PC-9 (cell line): Measurements from ENCODE around the gene CEP112. TPM values are rescaled to one million over a fixed set of nuclear protein-coding genes. Genes with fewer than 3 reads are reported as not detected.

Experiments used
- BruUV-seq: library from RNA; stranded (reverse); fragments of 400-500 nt; replicated peaks from 2 replicates; lab custom pipeline; 2021; lab: Mats Ljungman, UMichigan
- CTCF ChIA-PET: fragments of 300-600 bp; sonication (Branson Sonifier 250); formaldehyde crosslinking; loops from one replicate; lab custom pipeline; 2022; ENCODE audit warnings: antibody characterized with exemption; lab: Charles Lee
- POLR2A ChIA-PET: fragments of 300-600 bp; sonication (Branson Sonifier 250); formaldehyde crosslinking; loops from one replicate; lab custom pipeline; 2022; ENCODE audit warnings: antibody characterized with exemption; ENCODE audit not compliant: unreplicated experiment; lab: Charles Lee
- DNase-seq, 2 experiments: peaks; one replicate each; pipeline versions ENCODE4 v3.0.0 to v3.0.0-alpha.2; 2015 to 2022; ENCODE audit warnings: mixed read lengths in 1 of 2
- H2AFZ ChIP-seq: fragments of 200-600 bp; sonication (generic); 2 replicates; pipeline ENCODE4 v1.8.1; 2017; ENCODE audit warnings: antibody characterized with exemption
- H3F3A ChIP-seq: fragments of 200-600 bp; sonication (generic); 2 replicates; pipeline ENCODE4 v1.8.1; 2017; ENCODE audit warnings: antibody characterized with exemption, mild to moderate bottlenecking, low read depth; ENCODE audit not compliant: insufficient read depth
- H3K27ac ChIP-seq: fragments of 200-600 bp; sonication (generic); 2 replicates; pipeline ENCODE4 v1.6.1; 2016; ENCODE audit warnings: mixed run types
- H3K27me3 ChIP-seq: fragments of 200-600 bp; sonication (generic); 2 replicates; pipeline ENCODE4 v1.6.1; 2016; ENCODE audit warnings: low read depth, mixed run types; ENCODE audit not compliant: insufficient read depth
- H3K36me3 ChIP-seq: fragments of 200-600 bp; sonication (generic); 2 replicates; pipeline ENCODE4 v1.6.1; 2016; ENCODE audit warnings: low read depth, mixed run types
- H3K4me1 ChIP-seq: fragments of 200-600 bp; sonication (generic); replicated peaks from 2 replicates; pipeline ENCODE4 v1.6.1; 2016; ENCODE audit warnings: mixed run types; ENCODE audit not compliant: insufficient read depth
- H3K4me2 ChIP-seq: fragments of 200-600 bp; sonication (generic); 2 replicates; pipeline ENCODE4 v1.6.1; 2017; ENCODE audit warnings: mixed run types
- H3K4me3 ChIP-seq: fragments of 200-600 bp; sonication (generic); 2 replicates; pipeline ENCODE4 v1.6.1; 2016; ENCODE audit warnings: mixed run types
- H3K79me2 ChIP-seq: fragments of 200-600 bp; sonication (generic); 2 replicates; pipeline ENCODE4 v1.6.1; 2017; ENCODE audit warnings: low read depth, mixed run types
- H3K9me2 ChIP-seq: fragments of 200-600 bp; sonication (generic); 2 replicates; pipeline ENCODE4 v1.8.1; 2017; ENCODE audit warnings: mild to moderate bottlenecking; ENCODE audit not compliant: insufficient read depth
- H3K9me3 ChIP-seq: fragments of 200-600 bp; sonication (generic); 2 replicates; pipeline ENCODE4 v1.8.1; 2016; ENCODE audit warnings: low read depth; ENCODE audit not compliant: insufficient read depth
- H4K20me1 ChIP-seq: fragments of 200-600 bp; sonication (generic); 2 replicates; pipeline ENCODE4 v1.8.1; 2017; ENCODE audit not compliant: insufficient read depth
- EZH2 ChIP-seq: fragments of 200-600 bp; sonication (generic); IDR thresholded peaks from 2 replicates; pipeline ENCODE4 v1.8.0; 2017; ENCODE audit warnings: antibody characterized with exemption, low read depth
- intact Hi-C: fragments of 100-400 bp; cut with micrococcal nuclease; formaldehyde crosslinking; loops from one replicate; pipeline ENCODE4 v1.10.0; 2022; ENCODE audit not compliant: unreplicated experiment
- total RNA-seq: library from RNA; stranded (reverse); gene quantifications from 2 replicates; pipeline ENCODE4 v1.2.3, GENCODE V29; 2021
- TF ChIP-seq, protein P1 (sequence below): fragments of 200-600 bp; sonication (generic); conservative IDR thresholded peaks from 2 replicates; pipeline ENCODE4 v1.6.1; 2017; ENCODE audit warnings: mixed run types, antibody characterized with exemption, mild to moderate bottlenecking, moderate library complexity

Gene CEP112
- total RNA-seq, 1 experiment from 2014 or later, result 4.3 TPM

DNA sequence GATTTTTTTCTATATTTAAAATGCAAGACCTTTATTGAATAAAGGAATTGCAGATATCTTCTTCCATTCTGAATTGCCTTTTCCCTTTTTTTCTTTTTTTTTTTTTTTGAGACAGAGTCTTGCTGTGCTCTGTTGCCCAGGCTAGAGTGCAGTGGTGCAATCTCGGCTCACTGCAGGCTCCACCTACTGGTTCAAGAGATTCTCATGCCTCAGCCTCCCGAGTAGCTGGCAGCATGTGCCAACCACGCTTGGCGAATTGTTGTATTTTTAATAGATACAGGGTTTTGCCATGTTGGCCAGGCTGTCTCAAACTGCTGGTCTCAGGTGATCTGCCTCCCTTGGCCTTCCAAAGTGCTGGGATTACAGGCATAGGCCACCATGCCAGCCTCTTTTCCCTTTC, 151.5 kb downstream of the CEP112 start:
- DNase-seq, result no peak
- H3F3A ChIP-seq, result no peaks in the 10 kb centered on the region
- H3K4me2 ChIP-seq, result no peak overlapping the region
- no peaks in the 10 kb centered on the region for H3K27me3 ChIP-seq
- no peaks in the 10 kb centered on the region for H3K9me3 ChIP-seq
- no peak overlapping the region for H2AFZ ChIP-seq
- no peaks in the 10 kb centered on the region for H3K79me2 ChIP-seq
- CTCF ChIA-PET, result interaction anchor here (0.7 kb wide), 1 partner anchor 1473 kb away, joined by 4 read pairs; no protein-coding TSS in a partner anchor
- no peaks in the 10 kb centered on the region; the same call in 1 of the 2 replicates for H3K9me2 ChIP-seq
- POLR2A ChIA-PET, result no interaction called here
- TF ChIP-seq, protein P1, sequence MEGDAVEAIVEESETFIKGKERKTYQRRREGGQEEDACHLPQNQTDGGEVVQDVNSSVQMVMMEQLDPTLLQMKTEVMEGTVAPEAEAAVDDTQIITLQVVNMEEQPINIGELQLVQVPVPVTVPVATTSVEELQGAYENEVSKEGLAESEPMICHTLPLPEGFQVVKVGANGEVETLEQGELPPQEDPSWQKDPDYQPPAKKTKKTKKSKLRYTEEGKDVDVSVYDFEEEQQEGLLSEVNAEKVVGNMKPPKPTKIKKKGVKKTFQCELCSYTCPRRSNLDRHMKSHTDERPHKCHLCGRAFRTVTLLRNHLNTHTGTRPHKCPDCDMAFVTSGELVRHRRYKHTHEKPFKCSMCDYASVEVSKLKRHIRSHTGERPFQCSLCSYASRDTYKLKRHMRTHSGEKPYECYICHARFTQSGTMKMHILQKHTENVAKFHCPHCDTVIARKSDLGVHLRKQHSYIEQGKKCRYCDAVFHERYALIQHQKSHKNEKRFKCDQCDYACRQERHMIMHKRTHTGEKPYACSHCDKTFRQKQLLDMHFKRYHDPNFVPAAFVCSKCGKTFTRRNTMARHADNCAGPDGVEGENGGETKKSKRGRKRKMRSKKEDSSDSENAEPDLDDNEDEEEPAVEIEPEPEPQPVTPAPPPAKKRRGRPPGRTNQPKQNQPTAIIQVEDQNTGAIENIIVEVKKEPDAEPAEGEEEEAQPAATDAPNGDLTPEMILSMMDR, result no peak
- no peak for TF ChIP-seq EZH2
- H3K4me3 ChIP-seq, result no peak overlapping the region
- no peaks in the 10 kb centered on the region for H4K20me1 ChIP-seq
- H3K36me3 ChIP-seq, result no peaks in the 10 kb centered on the region
- BruUV-seq, result no TSS peak
- no peaks in the 10 kb centered on the region for H3K4me1 ChIP-seq
- no peak overlapping the region for H3K27ac ChIP-seq
- intact Hi-C loops, result no loop called here

DNA sequence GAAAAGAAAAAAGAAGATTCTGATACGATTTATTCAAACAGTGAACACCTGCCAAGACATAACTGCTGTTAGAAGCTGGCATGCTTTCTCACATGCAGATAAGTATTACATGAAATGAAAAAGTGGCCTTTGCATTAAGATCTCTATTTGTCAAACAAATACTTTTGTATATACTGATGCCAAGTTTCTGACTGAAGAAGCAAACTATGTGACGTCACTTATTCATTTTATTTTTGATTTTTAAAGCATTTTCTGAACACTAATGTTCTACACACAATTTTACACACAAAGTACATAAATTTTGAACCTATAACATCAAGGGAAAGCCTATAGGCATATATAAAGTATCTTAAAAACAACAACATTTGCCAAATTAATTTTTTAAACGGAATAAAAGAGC, 153.8 kb downstream of the CEP112 start:
- Histone ChIP-seq H3K27me3 (no peaks in the 10 kb centered on the region), H3K9me3 (no peaks in the 10 kb centered on the region), H3K4me2 (no peak overlapping the region), H3K9me2 (no peaks in the 10 kb centered on the region), H2AFZ (no peak overlapping the region), H3K4me3 (no peak overlapping the region), H3K36me3 (no peaks in the 10 kb centered on the region), H3K79me2 (no peaks in the 10 kb centered on the region), H3F3A (no peaks in the 10 kb centered on the region), H3K4me1 (no peaks in the 10 kb centered on the region), H4K20me1 (no peaks in the 10 kb centered on the region), H3K27ac (no peak overlapping the region)
- DNase-seq, result no peak
- intact Hi-C loops, result no loop called here
- CTCF ChIA-PET, result no interaction called here
- POLR2A ChIA-PET, result no interaction called here
- TF ChIP-seq, protein P1, result no peak
- no peak for TF ChIP-seq EZH2
- BruUV-seq, result no TSS peak

DNA sequence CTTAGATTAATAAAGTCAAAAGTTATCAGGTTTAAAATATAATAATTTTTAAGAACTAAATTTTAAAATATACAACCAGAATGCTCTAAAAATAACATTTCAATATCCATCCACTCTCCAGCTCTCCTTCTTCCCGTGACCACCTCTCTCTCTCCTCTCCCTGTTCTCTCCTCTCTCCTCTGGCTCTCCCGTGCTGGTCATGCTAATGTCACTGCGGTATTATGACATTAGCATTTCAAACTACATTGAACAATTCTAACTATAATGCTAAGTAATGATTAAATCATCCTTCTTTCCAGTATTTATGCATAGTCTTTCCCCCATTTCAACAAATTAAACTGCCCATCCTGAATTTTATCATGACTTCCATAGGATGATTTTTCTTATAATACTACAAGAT, 154.7 kb downstream of the CEP112 start:
- no peak for DNase-seq
- no peak for TF ChIP-seq EZH2
- TF ChIP-seq, protein P1, result no peak
- no peaks in the 10 kb centered on the region for H3K27me3 ChIP-seq
- POLR2A ChIA-PET, result no interaction called here
- H3K4me2 ChIP-seq, result no peak overlapping the region
- no peaks in the 10 kb centered on the region for H3F3A ChIP-seq
- H3K9me2 ChIP-seq, result no peaks in the 10 kb centered on the region
- intact Hi-C loops, result no loop called here
- H3K4me3 ChIP-seq, result no peak overlapping the region
- no peak overlapping the region for H3K27ac ChIP-seq
- H3K9me3 ChIP-seq, result no peaks in the 10 kb centered on the region
- CTCF ChIA-PET, result no interaction called here
- no peaks in the 10 kb centered on the region for H3K4me1 ChIP-seq
- H3K36me3 ChIP-seq, result no peaks in the 10 kb centered on the region
- no peak overlapping the region for H2AFZ ChIP-seq
- BruUV-seq, result no TSS peak
- no peaks in the 10 kb centered on the region for H4K20me1 ChIP-seq
- no peaks in the 10 kb centered on the region for H3K79me2 ChIP-seq
